ENCODE results near the gene PBRM1.

GRCh38 chr3:52530918-52531826 lies 154.5 kb downstream of the PBRM1 start:
- TF ChIP-seq, protein P1, sequence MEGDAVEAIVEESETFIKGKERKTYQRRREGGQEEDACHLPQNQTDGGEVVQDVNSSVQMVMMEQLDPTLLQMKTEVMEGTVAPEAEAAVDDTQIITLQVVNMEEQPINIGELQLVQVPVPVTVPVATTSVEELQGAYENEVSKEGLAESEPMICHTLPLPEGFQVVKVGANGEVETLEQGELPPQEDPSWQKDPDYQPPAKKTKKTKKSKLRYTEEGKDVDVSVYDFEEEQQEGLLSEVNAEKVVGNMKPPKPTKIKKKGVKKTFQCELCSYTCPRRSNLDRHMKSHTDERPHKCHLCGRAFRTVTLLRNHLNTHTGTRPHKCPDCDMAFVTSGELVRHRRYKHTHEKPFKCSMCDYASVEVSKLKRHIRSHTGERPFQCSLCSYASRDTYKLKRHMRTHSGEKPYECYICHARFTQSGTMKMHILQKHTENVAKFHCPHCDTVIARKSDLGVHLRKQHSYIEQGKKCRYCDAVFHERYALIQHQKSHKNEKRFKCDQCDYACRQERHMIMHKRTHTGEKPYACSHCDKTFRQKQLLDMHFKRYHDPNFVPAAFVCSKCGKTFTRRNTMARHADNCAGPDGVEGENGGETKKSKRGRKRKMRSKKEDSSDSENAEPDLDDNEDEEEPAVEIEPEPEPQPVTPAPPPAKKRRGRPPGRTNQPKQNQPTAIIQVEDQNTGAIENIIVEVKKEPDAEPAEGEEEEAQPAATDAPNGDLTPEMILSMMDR (IDR thresholded peaks at IDR 0.05), result no peak
- TF ChIP-seq POLR2A (IDR thresholded peaks at IDR 0.05), result no peak

Measured in heart left ventricle (tissue), 13 donors.